Upper lobe of left lung (tissue), 4 donors: ENCODE results near the gene RAB33B.

ENCODE experiments used
- EP300 ChIP-seq, 4 donors: sonication (generic); formaldehyde crosslinking; IDR thresholded peaks; one replicate each; pipeline ENCODE4 v1.5.1; 2017; ENCODE audit warnings: antibody characterized with exemption in 4 of 4, control low read depth in 2 of 4
- POLR2A ChIP-seq, 4 donors: fragments of 450-650 bp; IDR thresholded peaks; one replicate each; pipeline ENCODE4 v1.5.1; 2016 to 2017; ENCODE audit warnings: antibody characterized with exemption in 4 of 4, mild to moderate bottlenecking in 2 of 4
- POLR2AphosphoS5 ChIP-seq, 2 donors: sonication (generic); formaldehyde crosslinking; IDR thresholded peaks; one replicate each; pipeline ENCODE4 v1.5.1; 2017; ENCODE audit warnings: antibody characterized with exemption in 2 of 2
- TF ChIP-seq, protein P1 (sequence below), 6 experiments: fragments of 450-650 bp in 4 of 6; fragments of 200-600 bp in 2 of 6; sonication (generic) in 2 of 6; IDR thresholded peaks; one replicate each; pipeline ENCODE4 v1.5.1; 2016 to 2019; ENCODE audit warnings: antibody characterized with exemption in 6 of 6

- no peak for TF ChIP-seq POLR2A (IDR thresholded peaks at IDR 0.05)
- TF ChIP-seq, protein P1, sequence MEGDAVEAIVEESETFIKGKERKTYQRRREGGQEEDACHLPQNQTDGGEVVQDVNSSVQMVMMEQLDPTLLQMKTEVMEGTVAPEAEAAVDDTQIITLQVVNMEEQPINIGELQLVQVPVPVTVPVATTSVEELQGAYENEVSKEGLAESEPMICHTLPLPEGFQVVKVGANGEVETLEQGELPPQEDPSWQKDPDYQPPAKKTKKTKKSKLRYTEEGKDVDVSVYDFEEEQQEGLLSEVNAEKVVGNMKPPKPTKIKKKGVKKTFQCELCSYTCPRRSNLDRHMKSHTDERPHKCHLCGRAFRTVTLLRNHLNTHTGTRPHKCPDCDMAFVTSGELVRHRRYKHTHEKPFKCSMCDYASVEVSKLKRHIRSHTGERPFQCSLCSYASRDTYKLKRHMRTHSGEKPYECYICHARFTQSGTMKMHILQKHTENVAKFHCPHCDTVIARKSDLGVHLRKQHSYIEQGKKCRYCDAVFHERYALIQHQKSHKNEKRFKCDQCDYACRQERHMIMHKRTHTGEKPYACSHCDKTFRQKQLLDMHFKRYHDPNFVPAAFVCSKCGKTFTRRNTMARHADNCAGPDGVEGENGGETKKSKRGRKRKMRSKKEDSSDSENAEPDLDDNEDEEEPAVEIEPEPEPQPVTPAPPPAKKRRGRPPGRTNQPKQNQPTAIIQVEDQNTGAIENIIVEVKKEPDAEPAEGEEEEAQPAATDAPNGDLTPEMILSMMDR (IDR thresholded peaks at IDR 0.05), result no peak
- TF ChIP-seq POLR2AphosphoS5 (IDR thresholded peaks at IDR 0.05), result no peak
- no peak for TF ChIP-seq EP300 (IDR thresholded peaks at IDR 0.05)
Measured at GRCh38 chr4:139458999-139459398, 5.1 kb downstream of the RAB33B start.
